HG03521 (cell line): ENCODE data around the gene EPB41.
"Not testable (repeated sequence)": the region's sequence is repeated elsewhere in the genome, so short reads cannot be mapped to it uniquely, and the experiment has no call there.

ENCODE experiments used
- ATAC-seq: cut with Tn5 transposase; IDR thresholded peaks from one replicate; pipeline ENCODE4 v1.9.1; 2021; ENCODE audit warnings: mild to moderate bottlenecking, moderate library complexity; ENCODE audit not compliant: unreplicated experiment

EPB41 gene

GRCh38 chr1:28926629-28927265 is 12.4 kb downstream of the EPB41 start:
- ATAC-seq = peak; percentile 89

- ATAC-seq = no peak
Measured at GRCh38 chr1:28927266-28927647, 12.9 kb downstream of the EPB41 start.

- ATAC-seq = no peak
Measured at GRCh38 chr1:28927648-28928313, 13.4 kb downstream of the EPB41 start.

- ATAC-seq = no peak
Measured at GRCh38 chr1:28928314-28928941, 14.1 kb downstream of the EPB41 start.

- no peak for ATAC-seq
Measured at GRCh38 chr1:28933277-28933676, 18.9 kb downstream of the EPB41 start.

- no peak for ATAC-seq
Measured at GRCh38 chr1:28933918-28934317, 19.5 kb downstream of the EPB41 start.

GRCh38 chr1:28934676-28935075 is 20.3 kb downstream of the EPB41 start:
- no peak for ATAC-seq

GRCh38 chr1:28935293-28935692 is 20.9 kb downstream of the EPB41 start:
- no peak for ATAC-seq

- no peak for ATAC-seq
Measured at GRCh38 chr1:28936094-28936493, 21.7 kb downstream of the EPB41 start.

GRCh38 chr1:28936528-28936927 is 22.2 kb downstream of the EPB41 start:
- no peak for ATAC-seq

- ATAC-seq = not testable (repeated sequence)
Measured at GRCh38 chr1:28943581-28943980, 29.2 kb downstream of the EPB41 start.

- no peak for ATAC-seq
Measured at GRCh38 chr1:28950006-28950405, 35.6 kb downstream of the EPB41 start.

- ATAC-seq = no peak
Measured at GRCh38 chr1:28950449-28950848, 36.1 kb downstream of the EPB41 start.

GRCh38 chr1:28954126-28954726 is 39.9 kb downstream of the EPB41 start:
- ATAC-seq = no peak

- no peak for ATAC-seq
Measured at GRCh38 chr1:28956038-28956464, 41.7 kb downstream of the EPB41 start.

GRCh38 chr1:28962114-28962831 is 47.9 kb downstream of the EPB41 start:
- ATAC-seq = not testable (repeated sequence)

GRCh38 chr1:28965271-28965870 is 51.0 kb downstream of the EPB41 start:
- ATAC-seq = no peak

- ATAC-seq = no peak
Measured at GRCh38 chr1:28966617-28967016, 52.2 kb downstream of the EPB41 start.

- ATAC-seq = no peak
Measured at GRCh38 chr1:28971980-28972771, 57.8 kb downstream of the EPB41 start.
